Thyroid gland (tissue), 4 donors: ENCODE results near the gene P2RY12. TPM values are rescaled to one million over a fixed set of nuclear protein-coding genes. Genes with fewer than 3 reads are reported as not detected.

Source experiments
- DNase-seq, 2 donors: peaks; one replicate each; pipeline ENCODE4 v3.0.0-alpha.2; 2019
- H3K27ac ChIP-seq, 3 donors: fragments of 200-600 bp; sonication (generic); 1 replicate in 2 of 3; 2 replicates in 1 of 3; pipeline ENCODE4 v1.5.1; 2016 to 2019; ENCODE audit warnings: mild to moderate bottlenecking in 1 of 3, moderate library complexity in 1 of 3
- H3K27me3 ChIP-seq: fragments of 200-600 bp; sonication (generic); one replicate; pipeline ENCODE4 v1.5.1; 2019
- H3K36me3 ChIP-seq, 2 donors: fragments of 200-600 bp; sonication (generic); one replicate each; pipeline ENCODE4 v1.5.1; 2016 to 2019
- H3K4me1 ChIP-seq, 2 donors: fragments of 200-600 bp; sonication (generic); one replicate each; pipeline ENCODE4 v1.5.1; 2017 to 2019
- H3K4me3 ChIP-seq, 3 donors: fragments of 200-600 bp; sonication (generic); replicated peaks in 1 of 3; 1 replicate in 2 of 3; 2 replicates in 1 of 3; pipeline ENCODE4 v1.5.1; 2016; ENCODE audit warnings: mild to moderate bottlenecking in 1 of 3
- H3K9me3 ChIP-seq: fragments of 200-600 bp; sonication (generic); one replicate; pipeline ENCODE4 v1.5.1; 2017
- CTCF ChIP-seq, 6 experiments: fragments of 200-600 bp in 3 of 6; fragments of 450-650 bp in 3 of 6; sonication (generic) in 3 of 6; IDR thresholded peaks; one replicate each; pipeline ENCODE4 v1.5.1; 2016 to 2019; ENCODE audit warnings: antibody characterized with exemption in 6 of 6, mild to moderate bottlenecking in 2 of 6, inconsistent platforms in 1 of 6, moderate library complexity in 1 of 6
- POLR2A ChIP-seq, 2 donors: fragments of 450-650 bp; IDR thresholded peaks; one replicate each; pipeline ENCODE4 v1.6.1; 2017; ENCODE audit warnings: antibody characterized with exemption in 2 of 2, mild to moderate bottlenecking in 2 of 2, moderate library complexity in 1 of 2
- WGBS, 2 donors: methylation state at CpG; one replicate each; pipeline ENCODE4 v1.1.5; 2017; 5-methylcytosine and 5-hydroxymethylcytosine counted together
- intact Hi-C: fragments of 100-400 bp; cut with DNase I; formaldehyde crosslinking; loops from one replicate; pipeline ENCODE4 v1.15.1; 2023
- total RNA-seq, 4 donors: library from RNA; depleted of rRNA; stranded (reverse); fragments of >200 nt; gene quantifications; one replicate each; pipeline ENCODE4 v1.2.3, GENCODE V29; 2016

P2RY12 gene
- total RNA-seq, 4 donors from 2014 or later, result 0.49 to 1.8 (median 1.1) TPM

- H3K36me3 ChIP-seq, result no peaks in the 10 kb centered on the region
- intact Hi-C loops, result no loop called here
- H3K4me3 ChIP-seq, result no peak overlapping the region
- DNase-seq, result no peak
- TF ChIP-seq CTCF (IDR thresholded peaks at IDR 0.05), result no peak
- no peak for TF ChIP-seq POLR2A (IDR thresholded peaks at IDR 0.05)
- H3K4me1 ChIP-seq, result no peaks in the 10 kb centered on the region
- no peaks in the 10 kb centered on the region for H3K9me3 ChIP-seq
- H3K27ac ChIP-seq, result no peak overlapping the region
- 90 to 98% methylated on average over 5 of the region's 5 CpGs for WGBS, 2 donors
- no peaks in the 10 kb centered on the region for H3K27me3 ChIP-seq
Observed at GRCh38 chr3:151314593-151314992, 70.0 kb downstream of the P2RY12 start.

GRCh38 chr3:151314137-151314536 is 70.4 kb downstream of the P2RY12 start:
- H3K4me1 ChIP-seq, result no peaks in the 10 kb centered on the region
- H3K27ac ChIP-seq, result no peak overlapping the region
- 96 to 97% methylated on average over 2 of the region's 2 CpGs for WGBS, 2 donors
- H3K4me3 ChIP-seq, result no peak overlapping the region
- no peak for DNase-seq
- TF ChIP-seq CTCF (IDR thresholded peaks at IDR 0.05) (no peak), POLR2A (IDR thresholded peaks at IDR 0.05) (no peak)
- H3K36me3 ChIP-seq, result no peaks in the 10 kb centered on the region
- no peaks in the 10 kb centered on the region for H3K9me3 ChIP-seq
- no peaks in the 10 kb centered on the region for H3K27me3 ChIP-seq
- intact Hi-C loops, result no loop called here

GRCh38 chr3:151312972-151313371 is 71.6 kb downstream of the P2RY12 start:
- TF ChIP-seq CTCF (IDR thresholded peaks at IDR 0.05) (no peak), POLR2A (IDR thresholded peaks at IDR 0.05) (no peak)
- intact Hi-C loops, result no loop called here
- 88 to 93% methylated on average over 3 of the region's 3 CpGs for WGBS, 2 donors

DNA sequence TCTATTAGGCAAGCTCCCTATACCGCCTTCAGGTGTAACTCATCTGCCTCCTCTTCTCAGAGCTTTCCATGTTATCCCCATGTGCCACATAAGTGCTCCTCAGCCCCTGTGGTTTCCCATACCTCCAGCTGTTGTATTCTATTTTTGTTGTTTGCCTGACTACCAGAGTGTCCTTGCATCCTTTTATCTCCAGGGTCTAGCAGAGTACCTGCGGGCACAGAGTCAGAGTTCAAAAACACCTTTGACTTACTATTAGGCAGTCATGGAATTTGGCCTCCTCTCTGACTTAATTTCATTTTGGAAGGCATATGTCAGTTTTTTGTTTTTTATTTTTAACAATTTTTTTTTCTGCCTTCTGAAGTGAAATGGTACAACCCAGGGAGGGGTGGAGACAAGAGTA is 75.0 kb downstream of the P2RY12 start:
- no peak for DNase-seq
- WGBS, 2 donors, result 94 to 98% methylated on average over 2 of the region's 2 CpGs
- Histone ChIP-seq H3K27me3 (no peaks in the 10 kb centered on the region), H3K27ac (no peak overlapping the region), H3K9me3 (no peaks in the 10 kb centered on the region), H3K4me1 (peaks cover 0 to 7% of the 10 kb centered on the region in 2 donors), H3K4me3 (no peak overlapping the region), H3K36me3 (no peaks in the 10 kb centered on the region)
- intact Hi-C loops, result no loop called here
- TF ChIP-seq POLR2A (IDR thresholded peaks at IDR 0.05), result no peak
- no peak for TF ChIP-seq CTCF (IDR thresholded peaks at IDR 0.05)

More at GRCh38 chr3:151312972-151313371, 71.6 kb downstream of the P2RY12 start:
- Histone ChIP-seq H3K36me3 (no peaks in the 10 kb centered on the region), H3K27me3 (no peaks in the 10 kb centered on the region), H3K4me3 (no peak overlapping the region), H3K27ac (no peak overlapping the region), H3K9me3 (no peaks in the 10 kb centered on the region), H3K4me1 (no peaks in the 10 kb centered on the region)
- DNase-seq, result no peak

- no peak for DNase-seq
- Histone ChIP-seq H3K36me3 (no peaks in the 10 kb centered on the region), H3K27ac (no peak overlapping the region), H3K27me3 (no peaks in the 10 kb centered on the region), H3K4me1 (peaks cover 0 to 7% of the 10 kb centered on the region in 2 donors), H3K9me3 (no peaks in the 10 kb centered on the region), H3K4me3 (no peak overlapping the region)
- intact Hi-C loops, result no loop called here
- TF ChIP-seq POLR2A (IDR thresholded peaks at IDR 0.05) (no peak), CTCF (IDR thresholded peaks at IDR 0.05) (no peak)
- WGBS, 2 donors, result 89 to 96% methylated on average over 1 of the region's 1 CpG
Observed at GRCh38 chr3:151307583-151308488, 76.7 kb downstream of the P2RY12 start.
